SK-N-SH (cell line): ENCODE results near the gene PTDSS2. TPM values are rescaled to one million over a fixed set of nuclear protein-coding genes. Genes with fewer than 3 reads are reported as not detected.

Experiments
- CTCF ChIA-PET: fragments of 300-600, 350-600 bp; formaldehyde crosslinking; extraction: SDS; loops from one replicate; lab custom pipeline; 2021; lab: Yijun Ruan, JAX
- POLR2A ChIA-PET: fragments of 350-600 bp; sonication (Branson Sonifier 250); formaldehyde crosslinking; extraction: SDS; loops from one replicate; lab custom pipeline; 2020; ENCODE audit warnings: antibody characterized with exemption, inconsistent platforms; lab: Yijun Ruan, JAX
- DNase-seq: peaks from one replicate; pipeline ENCODE4 v3.0.0; 2012
- H2AFZ ChIP-seq: fragments of 200-600 bp; sonication (generic); 2 replicates; pipeline ENCODE4 v1.8.1; 2016; ENCODE audit warnings: antibody characterized with exemption, mild to moderate bottlenecking, low read depth
- H3F3A ChIP-seq: fragments of 200-600 bp; sonication (generic); replicated peaks from 2 replicates; pipeline ENCODE3; 2016; ENCODE audit warnings: antibody characterized with exemption, mild to moderate bottlenecking; ENCODE audit not compliant: insufficient read depth
- H3K27ac ChIP-seq, 2 experiments: fragments of 200-500 bp in 1 of 2; fragments of 200-600 bp in 1 of 2; sonication (Bioruptor generic) in 1 of 2; sonication (generic), shearing (Covaris generic) in 1 of 2; 2 replicates each; pipeline versions ENCODE4 v1.5.1 to v1.6.1; 2014 to 2016; ENCODE audit warnings: low read depth in 2 of 2, inconsistent platforms in 1 of 2, low read length in 1 of 2, mild to moderate bottlenecking in 1 of 2, mixed read lengths in 1 of 2
- H3K27me3 ChIP-seq: fragments of 200-600 bp; sonication (generic), shearing (Covaris generic); 2 replicates; pipeline ENCODE4 v1.6.1; 2016; ENCODE audit warnings: mixed run types; ENCODE audit not compliant: insufficient read depth
- H3K36me3 ChIP-seq, 2 experiments: fragments of 200-500 bp in 1 of 2; fragments of 200-600 bp in 1 of 2; sonication (Bioruptor generic) in 1 of 2; sonication (generic) in 1 of 2; replicated peaks in 1 of 2; 2 replicates each; pipeline versions ENCODE3 to v1.5.1; 2014 to 2016; ENCODE audit warnings: low read length in 1 of 2, mild to moderate bottlenecking in 1 of 2; ENCODE audit not compliant: insufficient read depth in 2 of 2, control insufficient read depth in 1 of 2
- H3K4me1 ChIP-seq, 2 experiments: fragments of 200-500 bp in 1 of 2; fragments of 200-600 bp in 1 of 2; sonication (Bioruptor generic) in 1 of 2; sonication (generic), shearing (Covaris generic) in 1 of 2; 2 replicates each; pipeline versions ENCODE4 v1.5.1 to v1.6.1; 2014 to 2016; ENCODE audit warnings: low read depth in 1 of 2, low read length in 1 of 2, mixed run types in 1 of 2; ENCODE audit not compliant: insufficient read depth in 2 of 2, control insufficient read depth in 1 of 2
- H3K4me2 ChIP-seq: fragments of 200-600 bp; sonication (generic), shearing (Covaris generic); 2 replicates; pipeline ENCODE4 v1.6.1; 2017; ENCODE audit warnings: mixed run types
- H3K4me3 ChIP-seq, 2 experiments: fragments of 200-500 bp in 1 of 2; fragments of 200-600 bp in 1 of 2; sonication (Bioruptor generic) in 1 of 2; sonication (generic), shearing (Covaris generic) in 1 of 2; 2 replicates each; pipeline versions ENCODE4 v1.5.1 to v1.8.1; 2014 to 2016; ENCODE audit warnings: low read depth in 2 of 2, inconsistent platforms in 1 of 2, low read length in 1 of 2, mild to moderate bottlenecking in 1 of 2, mixed read lengths in 1 of 2, moderate library complexity in 1 of 2
- H3K79me2 ChIP-seq: fragments of 200-600 bp; sonication (generic); 2 replicates; pipeline ENCODE4 v1.8.1; 2017; ENCODE audit warnings: mild to moderate bottlenecking; ENCODE audit not compliant: insufficient read depth
- H3K9ac ChIP-seq: fragments of 200-600 bp; sonication (generic); 2 replicates; pipeline ENCODE4 v1.6.1; 2017; ENCODE audit warnings: mixed run types
- H3K9me2 ChIP-seq: fragments of 200-600 bp; sonication (generic); 2 replicates; pipeline ENCODE4 v1.6.1; 2017; ENCODE audit warnings: mixed run types
- H3K9me3 ChIP-seq: fragments of 200-600 bp; sonication (generic); 2 replicates; pipeline ENCODE4 v1.6.1; 2017; ENCODE audit warnings: mixed run types, mild to moderate bottlenecking, moderate library complexity
- H4K20me1 ChIP-seq: fragments of 200-600 bp; sonication (generic); 2 replicates; pipeline ENCODE4 v1.6.1; 2017; ENCODE audit warnings: mild to moderate bottlenecking, mixed run types; ENCODE audit not compliant: insufficient read depth
- FOSL2 ChIP-seq: IDR thresholded peaks from 2 replicates; pipeline ENCODE4 v1.4.0; 2012; ENCODE audit warnings: low read depth, mild to moderate bottlenecking, moderate library complexity, borderline replicate concordance
- FOXJ3 ChIP-seq: sonication (generic); formaldehyde crosslinking; IDR thresholded peaks from 2 replicates; pipeline ENCODE4 v1.5.1; 2020; ENCODE audit warnings: mild to moderate bottlenecking, missing genetic modification reagents
- FOXM1 ChIP-seq: IDR thresholded peaks from 2 replicates; pipeline ENCODE4 v1.4.0; 2012; ENCODE audit warnings: low read depth, mild to moderate bottlenecking
- JUND ChIP-seq: IDR thresholded peaks from 2 replicates; pipeline ENCODE4 v1.4.0; 2012
- MXI1 ChIP-seq: IDR thresholded peaks from 2 replicates; pipeline ENCODE4 v1.6.1; 2012; ENCODE audit warnings: mild to moderate bottlenecking, low read depth, low read length, improper control_type of control experiment
- RCOR1 ChIP-seq: fragments of 150-350 bp; IDR thresholded peaks from 2 replicates; pipeline ENCODE4 v1.6.1; 2017; ENCODE audit warnings: antibody characterized with exemption, low read length
- REST ChIP-seq: IDR thresholded peaks from 2 replicates; pipeline ENCODE4 v1.6.1; 2012; ENCODE audit warnings: mild to moderate bottlenecking, low read depth, low read length, moderate library complexity
- USF2 ChIP-seq: fragments of 150-350 bp; IDR thresholded peaks from 2 replicates; pipeline ENCODE4 v1.6.1; 2017; ENCODE audit warnings: antibody characterized with exemption, low read length, low read depth, borderline replicate concordance
- YY1 ChIP-seq: IDR thresholded peaks from 2 replicates; pipeline ENCODE4 v1.4.0; 2012; ENCODE audit warnings: low read depth, mild to moderate bottlenecking
- ZBTB33 ChIP-seq: IDR thresholded peaks from 2 replicates; pipeline ENCODE4 v1.4.0; 2012; ENCODE audit warnings: low read depth, borderline replicate concordance
- WGBS: methylation state at CpG from one replicate; pipeline ENCODE4 v1.1.6; 2017; ENCODE audit warnings: low lambda C conversion rate; 5-methylcytosine and 5-hydroxymethylcytosine counted together
- polyA plus RNA-seq, 3 experiments: library from polyadenylated mRNA; depleted of rRNA; stranded (reverse); fragments of >200 nt; gene quantifications; 2 replicates each; pipeline ENCODE4 v1.2.3, GENCODE V29; 2012

The PTDSS2 gene
- polyA plus RNA-seq, 1 of the 3 experiments (the other 2 are of a cell fraction) = 28.6 TPM

GRCh38 chr11:529728-530411 is 79.8 kb downstream of the PTDSS2 start:
- POLR2A ChIA-PET = no interaction called here

More at GRCh38 chr11:529728-530411, 79.8 kb downstream of the PTDSS2 start:
- Histone ChIP-seq H3K4me2 (no peak overlapping the region), H4K20me1 (peaks cover 10% of the 10 kb centered on the region; the same call in 1 of the 2 replicates), H3K9me3 (no peaks in the 10 kb centered on the region), H3K4me1 (peaks cover 0 to 10% of the 10 kb centered on the region in 2 experiments; a peak in 1 of 4 replicates), H2AFZ (no peak overlapping the region), H3K27me3 (no peaks in the 10 kb centered on the region), H3F3A (no peaks in the 10 kb centered on the region), H3K36me3 (peaks cover 0 to 27% of the 10 kb centered on the region in 2 experiments), H3K9ac (no peak overlapping the region), H3K27ac (no peak overlapping the region), H3K4me3 (no peak overlapping the region), H3K9me2 (no peaks in the 10 kb centered on the region), H3K79me2 (peaks cover 15% of the 10 kb centered on the region)
- CTCF ChIA-PET = interaction anchor here (1.0 kb wide), 1 partner anchor 11 kb away, joined by 3 read pairs; no protein-coding TSS in a partner anchor
- TF ChIP-seq JUND (no peak), RCOR1 (no peak), ZBTB33 (no peak), MXI1 (no peak), YY1 (no peak), USF2 (no peak), FOSL2 (no peak), FOXM1 (no peak), FOXJ3 (no peak), REST (no peak)
- 90% methylated on average over 8 of the region's 18 CpGs for WGBS
- no peak for DNase-seq
